IPS-18c (cell line): ENCODE measurements around the gene UBE2J2.

Source experiments
- H3K4me3 ChIP-seq: 2 replicates; pipeline ENCODE4 v1.7.0; 2013; ENCODE audit warnings: low read depth, mild to moderate bottlenecking, low read length, moderate library complexity; ENCODE audit not compliant: insufficient read depth
- H3K9me3 ChIP-seq: one replicate; pipeline ENCODE4 v1.6.1; 2013; ENCODE audit warnings: mild to moderate bottlenecking, low read length, moderate library complexity; ENCODE audit not compliant: control insufficient read depth, insufficient read depth

Gene UBE2J2

GRCh38 chr1:1272341-1273208 is 1.1 kb downstream of the UBE2J2 start:
- Histone ChIP-seq H3K9me3 (no peaks in the 10 kb centered on the region), H3K4me3 (peak overlapping the region; percentile 86)

- H3K4me3 ChIP-seq = no peak overlapping the region
- H3K9me3 ChIP-seq = no peaks in the 10 kb centered on the region
Observed at GRCh38 chr1:1270813-1271212, 2.8 kb downstream of the UBE2J2 start.

GRCh38 chr1:1268284-1268682 is 5.4 kb downstream of the UBE2J2 start:
- Histone ChIP-seq H3K9me3 (no peaks in the 10 kb centered on the region), H3K4me3 (no peak overlapping the region)

- no peaks in the 10 kb centered on the region for H3K9me3 ChIP-seq
- no peak overlapping the region for H3K4me3 ChIP-seq
Observed at GRCh38 chr1:1267488-1268283, 6.0 kb downstream of the UBE2J2 start.

- Histone ChIP-seq H3K9me3 (no peaks in the 10 kb centered on the region), H3K4me3 (no peak overlapping the region)
Observed at GRCh38 chr1:1264868-1265272, 8.8 kb downstream of the UBE2J2 start.

GRCh38 chr1:1264026-1264425 is 9.6 kb downstream of the UBE2J2 start:
- H3K4me3 ChIP-seq = no peak overlapping the region
- H3K9me3 ChIP-seq = no peaks in the 10 kb centered on the region

GRCh38 chr1:1262758-1263157 is 10.9 kb downstream of the UBE2J2 start:
- Histone ChIP-seq H3K9me3 (no peaks in the 10 kb centered on the region), H3K4me3 (no peak overlapping the region)

- H3K9me3 ChIP-seq = no peaks in the 10 kb centered on the region
- H3K4me3 ChIP-seq = no peak overlapping the region
Observed at GRCh38 chr1:1262071-1262470, 11.6 kb downstream of the UBE2J2 start.

- H3K9me3 ChIP-seq = no peaks in the 10 kb centered on the region
- no peak overlapping the region for H3K4me3 ChIP-seq
Observed at GRCh38 chr1:1260843-1261560, 12.7 kb downstream of the UBE2J2 start.

- Histone ChIP-seq H3K9me3 (no peaks in the 10 kb centered on the region), H3K4me3 (no peak overlapping the region)
Observed at GRCh38 chr1:1259951-1260600, 13.6 kb downstream of the UBE2J2 start.

GRCh38 chr1:1259540-1259939 is 14.1 kb downstream of the UBE2J2 start:
- H3K9me3 ChIP-seq = no peaks in the 10 kb centered on the region
- H3K4me3 ChIP-seq = no peak overlapping the region

- H3K9me3 ChIP-seq = no peaks in the 10 kb centered on the region
- H3K4me3 ChIP-seq = no peak overlapping the region
Observed at GRCh38 chr1:1259119-1259488, 14.6 kb downstream of the UBE2J2 start.

GRCh38 chr1:1256956-1257871 is 16.4 kb downstream of the UBE2J2 start:
- Histone ChIP-seq H3K4me3 (no peak overlapping the region), H3K9me3 (no peaks in the 10 kb centered on the region)

GRCh38 chr1:1255611-1256010 is 18.0 kb downstream of the UBE2J2 start:
- Histone ChIP-seq H3K9me3 (no peaks in the 10 kb centered on the region), H3K4me3 (no peak overlapping the region)

- Histone ChIP-seq H3K4me3 (no peak overlapping the region), H3K9me3 (no peaks in the 10 kb centered on the region)
Observed at GRCh38 chr1:1255078-1255477, 18.6 kb downstream of the UBE2J2 start.

GRCh38 chr1:1254667-1254998 is 19.0 kb downstream of the UBE2J2 start:
- H3K9me3 ChIP-seq = no peaks in the 10 kb centered on the region

More at GRCh38 chr1:1254667-1254998, 19.0 kb downstream of the UBE2J2 start:
- no peak overlapping the region for H3K4me3 ChIP-seq
